ENCODE results near the gene VSTM2L. TPM values are rescaled to one million over a fixed set of nuclear protein-coding genes. Genes with fewer than 3 reads are reported as not detected.

VSTM2L gene
- total and polyA plus RNA-seq, 9 of the 15 experiments (the other 6 are each of a cell fraction or from before 2014, with no cell fraction given) = not detected

DNA sequence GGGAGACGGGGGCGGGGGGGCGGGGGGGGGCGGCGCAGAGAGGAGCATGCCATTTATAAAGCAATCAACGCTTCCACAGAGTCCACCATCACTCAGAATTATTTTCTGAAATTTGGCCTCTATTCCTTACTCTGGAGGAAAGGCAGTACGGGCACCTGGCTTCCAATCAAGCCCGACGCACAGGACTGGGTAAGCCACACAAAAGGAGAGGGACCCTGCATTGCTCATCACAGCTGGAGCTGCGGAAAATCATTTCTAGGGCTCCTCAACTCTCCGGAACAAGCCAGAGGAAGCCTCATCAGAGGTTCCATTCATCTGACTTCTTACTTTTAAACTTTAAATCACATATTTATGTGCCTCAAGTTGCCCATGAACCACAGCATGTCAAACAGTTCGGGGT is 74.4 kb downstream of the VSTM2L start:
- FAIRE-seq (no peak), ATAC-seq (no peak), DNase-seq (ENCODE audit: extremely low read depth in 1 of 4, low spot score in 3 of 4) (no peak)
- Histone ChIP-seq H3K27me3 (ENCODE audit: control insufficient read depth in 2 of 2, insufficient read depth in 2 of 2, low read length in 2 of 2) (no peaks in the 10 kb centered on the region), H3K9me3 (replicated peaks; ENCODE audit: control insufficient read depth, insufficient read depth, low read depth, low read length) (no peaks in the 10 kb centered on the region), H3K79me2 (ENCODE audit: control insufficient read depth, insufficient read depth, low read length) (no peaks in the 10 kb centered on the region), H2AFZ (ENCODE audit: low read depth, low read length) (no peak overlapping the region), H3K4me2 (ENCODE audit: insufficient read depth, low read length) (no peak overlapping the region), H3K9me1 (ENCODE audit: control insufficient read depth, insufficient read depth, low read length) (no peaks in the 10 kb centered on the region), H3K27ac (ENCODE audit: extremely low read depth, low read depth, low read length) (no peak overlapping the region), H3K36me3 (ENCODE audit: control insufficient read depth, insufficient read depth, low read length) (peaks cover 1% of the 10 kb centered on the region; the same call in 1 of the 3 replicates), H4K20me1 (replicated peaks; ENCODE audit: control insufficient read depth, insufficient read depth, low read length) (0 out of 2 replicates have a peak, but pooled peaks cover 3% of the 10 kb centered on the region), H3K4me3 (no peak overlapping the region), H3K9ac (ENCODE audit: insufficient read depth in 1 of 2, low read depth in 2 of 2, low read length in 2 of 2) (no peak overlapping the region), H3K4me1 (replicated peaks in 1 of 2; ENCODE audit: control insufficient read depth in 2 of 2, insufficient read depth in 2 of 2, low read length in 2 of 2) (peaks cover 6 to 8% of the 10 kb centered on the region in 2 experiments; a peak in 3 of 5 replicates)
- no TSS peak for BruUV-seq (replicated peaks)
- intact Hi-C loops (cut with micrococcal nuclease) = no loop called here
- ChIA-PET CTCF (ENCODE audit: low intra/inter-chr PET ratio) (no interaction called here), POLR2A (no interaction called here)
- TF ChIP-seq ZNF384 (IDR thresholded peaks at IDR 0.05; ENCODE audit: low read depth, low read length) (no peak), SRSF9 (IDR thresholded peaks at IDR 0.05; ENCODE audit: borderline replicate concordance, low read depth, low read length) (no peak), ESRRB (CRISPR knock-in tag; IDR thresholded peaks at IDR 0.05; ENCODE audit: borderline replicate concordance) (no peak), NBN (IDR thresholded peaks at IDR 0.05; ENCODE audit: low read depth) (no peak), COPS2 (conservative IDR thresholded peaks at IDR 0.05) (no peak), ZNF184 (CRISPR knock-in tag; IDR thresholded peaks at IDR 0.05) (no peak), ZNF830 (CRISPR knock-in tag; IDR thresholded peaks at IDR 0.05) (no peak), EWSR1 (IDR thresholded peaks at IDR 0.05; ENCODE audit: borderline replicate concordance, low read depth, partially characterized antibody) (no peak), ZKSCAN8 (CRISPR knock-in tag; IDR thresholded peaks at IDR 0.05) (no peak), MAFF (IDR thresholded peaks at IDR 0.05; ENCODE audit: low read length) (no peak), NUFIP1 (IDR thresholded peaks at IDR 0.05; ENCODE audit: partially characterized antibody) (no peak), THRAP3 (IDR thresholded peaks at IDR 0.05; ENCODE audit: borderline replicate concordance) (no peak), ZNF696 (CRISPR knock-in tag; conservative IDR thresholded peaks at IDR 0.05) (no peak), STAG1 (CRISPR knock-in tag; IDR thresholded peaks at IDR 0.05; ENCODE audit: borderline replicate concordance) (no peak), ZKSCAN1 (IDR thresholded peaks at IDR 0.05; ENCODE audit: low read depth, low read length) (no peak), TARDBP (IDR thresholded peaks at IDR 0.05) (no peak)
- TF ChIP-seq, protein P1, sequence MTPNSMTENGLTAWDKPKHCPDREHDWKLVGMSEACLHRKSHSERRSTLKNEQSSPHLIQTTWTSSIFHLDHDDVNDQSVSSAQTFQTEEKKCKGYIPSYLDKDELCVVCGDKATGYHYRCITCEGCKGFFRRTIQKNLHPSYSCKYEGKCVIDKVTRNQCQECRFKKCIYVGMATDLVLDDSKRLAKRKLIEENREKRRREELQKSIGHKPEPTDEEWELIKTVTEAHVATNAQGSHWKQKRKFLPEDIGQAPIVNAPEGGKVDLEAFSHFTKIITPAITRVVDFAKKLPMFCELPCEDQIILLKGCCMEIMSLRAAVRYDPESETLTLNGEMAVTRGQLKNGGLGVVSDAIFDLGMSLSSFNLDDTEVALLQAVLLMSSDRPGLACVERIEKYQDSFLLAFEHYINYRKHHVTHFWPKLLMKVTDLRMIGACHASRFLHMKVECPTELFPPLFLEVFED (CRISPR knock-in tag; conservative IDR thresholded peaks at IDR 0.05) = no peak
- TF ChIP-seq, protein P2, sequence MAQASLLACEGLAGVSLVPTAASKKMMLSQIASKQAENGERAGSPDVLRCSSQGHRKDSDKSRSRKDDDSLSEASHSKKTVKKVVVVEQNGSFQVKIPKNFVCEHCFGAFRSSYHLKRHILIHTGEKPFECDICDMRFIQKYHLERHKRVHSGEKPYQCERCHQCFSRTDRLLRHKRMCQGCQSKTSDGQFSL (CRISPR knock-in tag; IDR thresholded peaks at IDR 0.05) = no peak
- TF ChIP-seq, protein P2 (tag; IDR thresholded peaks at IDR 0.05) = no peak
- 71% methylated on average over 6 of the region's 12 CpGs for WGBS (ENCODE audit: insufficient coverage, low coverage, missing lambda C conversion rate)
- in situ Hi-C loops (cut with MboI) = no loop called here

Measured in K562 (cell line).